DMS 273 treated with DMSO at 0.1 percent for 48 hours (cell line): ENCODE results near the gene CCL21.
"Not testable (repeated sequence)": the region's sequence is repeated elsewhere in the genome, so short reads cannot be mapped to it uniquely, and the experiment has no call there.

ENCODE experiments used
- DNase-seq: peaks from one replicate; lab custom pipeline; 2025; lab: John Stamatoyannopoulos, UW

CCL21 gene

GRCh38 chr9:34710023-34710422, at the start of gene CCL21:
Gene CCL21 (minus strand): TSS chr9:34710136. CDS start chr9:34710066, 70 bp downstream.
- no peak for DNase-seq

- no peak for DNase-seq
These were observed 49.6 kb upstream of the CCL21 start for GRCh38 chr9:34759432-34760134.

- not testable (repeated sequence) for DNase-seq
These were observed 40.4 kb upstream of the CCL21 start for GRCh38 chr9:34750320-34750719.

- DNase-seq, result no peak
These were observed 36.6 kb upstream of the CCL21 start for GRCh38 chr9:34746526-34746925.

GRCh38 chr9:34744295-34745221, 34.6 kb upstream of the CCL21 start:
- no peak for DNase-seq

- no peak for DNase-seq
These were observed 32.8 kb upstream of the CCL21 start for GRCh38 chr9:34742710-34743109.

- DNase-seq, result no peak
These were observed 31.7 kb upstream of the CCL21 start for GRCh38 chr9:34741628-34742027.

- DNase-seq, result not testable (repeated sequence)
These were observed 30.2 kb upstream of the CCL21 start for GRCh38 chr9:34740176-34740575.

- DNase-seq, result no peak
These were observed 27.8 kb upstream of the CCL21 start for GRCh38 chr9:34737677-34738260.

GRCh38 chr9:34734720-34735119, 24.8 kb upstream of the CCL21 start:
- no peak for DNase-seq

- no peak for DNase-seq
These were observed 22.9 kb upstream of the CCL21 start for GRCh38 chr9:34732886-34733285.

- no peak for DNase-seq
These were observed 22.5 kb upstream of the CCL21 start for GRCh38 chr9:34732478-34732877.

GRCh38 chr9:34723141-34723540, 13.2 kb upstream of the CCL21 start:
- DNase-seq, result no peak

- not testable (repeated sequence) for DNase-seq
These were observed 9.8 kb upstream of the CCL21 start for GRCh38 chr9:34719769-34720025.

- no peak for DNase-seq
These were observed 9.3 kb upstream of the CCL21 start for GRCh38 chr9:34719021-34719768.

GRCh38 chr9:34717996-34718614, 8.2 kb upstream of the CCL21 start:
- no peak for DNase-seq

GRCh38 chr9:34716711-34717110, 6.8 kb upstream of the CCL21 start:
- DNase-seq, result no peak

GRCh38 chr9:34715639-34716215, 5.8 kb upstream of the CCL21 start:
- DNase-seq, result no peak

GRCh38 chr9:34714007-34714406, 4.1 kb upstream of the CCL21 start:
- no peak for DNase-seq

- no peak for DNase-seq
These were observed 2.2 kb upstream of the CCL21 start for GRCh38 chr9:34712140-34712539.

- no peak for DNase-seq
These were observed 549 bp downstream of the CCL21 start for GRCh38 chr9:34709196-34709978.
